Measurements from ENCODE around the gene ZNF827. TPM values are rescaled to one million over a fixed set of nuclear protein-coding genes. Genes with fewer than 3 reads are reported as not detected.

The ZNF827 gene
- total RNA-seq, 4 donors from 2014 or later, result 5.2 to 11.8 (median 7.1) TPM

- no peak for TF ChIP-seq CTCF (IDR thresholded peaks at IDR 0.05)
- no peak for DNase-seq (ENCODE audit: low spot score)
- ATAC-seq (ENCODE audit: low FRiP score), result no peak
These were observed 159.3 kb downstream of the ZNF827 start for GRCh38 chr4:145779319-145779801.

DNA sequence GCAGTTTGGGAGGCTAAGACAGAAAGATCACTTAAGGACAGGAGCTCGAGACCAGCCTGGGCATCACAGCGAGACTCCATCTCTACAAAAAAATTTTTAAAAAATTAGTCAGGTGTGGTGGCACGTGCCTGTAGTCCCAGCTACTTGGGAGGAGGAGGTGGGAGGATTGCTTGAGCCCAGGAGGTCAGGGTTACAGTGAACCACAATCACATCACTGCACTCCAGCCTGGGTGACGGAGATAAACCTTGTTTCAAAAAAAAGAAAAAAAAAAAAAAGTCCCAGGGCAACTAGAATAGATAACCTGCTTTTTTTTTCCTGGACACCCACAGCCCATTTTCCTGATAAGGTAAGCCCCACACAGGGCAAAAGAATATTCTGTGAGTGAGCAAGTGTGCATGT is 162.4 kb downstream of the ZNF827 start:
- ATAC-seq (ENCODE audit: low FRiP score) (no peak), DNase-seq (ENCODE audit: low spot score) (no peak)
- TF ChIP-seq CTCF (IDR thresholded peaks at IDR 0.05), result no peak

DNA sequence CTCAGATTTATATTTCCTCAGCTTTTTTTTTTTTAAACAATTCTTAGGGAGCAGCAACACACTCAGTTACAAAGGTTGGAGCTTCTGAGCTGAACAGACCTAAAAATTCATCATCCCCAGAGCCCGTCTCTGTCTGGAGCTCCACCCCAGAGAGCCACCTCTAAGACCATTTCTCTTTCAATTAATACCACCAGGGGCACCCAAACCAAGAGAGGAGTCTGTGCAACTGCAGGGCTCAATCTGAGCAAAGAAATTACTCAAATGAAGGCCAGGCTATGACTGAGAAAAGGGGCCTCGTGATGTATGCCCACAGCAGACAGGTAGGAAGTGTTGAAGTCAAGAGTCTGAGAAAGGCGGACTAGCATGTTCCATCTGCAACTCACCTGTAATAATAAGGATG is 163.2 kb downstream of the ZNF827 start:
- TF ChIP-seq CTCF (IDR thresholded peaks at IDR 0.05), result no peak
- DNase-seq (ENCODE audit: low spot score) (no peak), ATAC-seq (ENCODE audit: low FRiP score) (no peak)

DNA sequence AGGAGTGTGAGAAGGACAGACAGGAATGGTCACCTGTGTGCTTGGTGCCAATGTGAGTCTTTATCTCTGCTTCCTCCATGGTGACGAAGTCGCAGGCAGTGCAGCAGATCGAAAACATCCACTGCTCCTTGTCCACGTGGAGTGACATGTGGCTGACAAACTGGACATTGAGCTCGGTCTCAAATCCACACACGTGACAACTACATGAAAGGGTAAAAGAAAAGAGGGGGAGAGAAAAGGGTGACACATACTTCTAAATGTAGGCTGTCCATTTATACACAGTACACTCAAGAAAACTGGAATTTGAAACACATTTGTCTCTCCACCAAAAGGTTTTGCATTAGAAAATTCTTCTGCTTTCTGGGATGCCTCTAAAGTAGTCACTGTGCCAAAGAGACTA is 164.2 kb downstream of the ZNF827 start:
- ATAC-seq (ENCODE audit: low FRiP score) (no peak), DNase-seq (ENCODE audit: low spot score) (no peak)
- no peak for TF ChIP-seq CTCF (IDR thresholded peaks at IDR 0.05)

- DNase-seq (ENCODE audit: low spot score) (no peak), ATAC-seq (ENCODE audit: low FRiP score) (no peak)
- TF ChIP-seq CTCF (IDR thresholded peaks at IDR 0.05), result no peak
These were observed 164.9 kb downstream of the ZNF827 start for GRCh38 chr4:145773581-145774234.

GRCh38 chr4:145772347-145772746 is 166.3 kb downstream of the ZNF827 start:
- ATAC-seq (ENCODE audit: low FRiP score), result no peak
- no peak for DNase-seq (ENCODE audit: low spot score)
- no peak for TF ChIP-seq CTCF (IDR thresholded peaks at IDR 0.05)

DNA sequence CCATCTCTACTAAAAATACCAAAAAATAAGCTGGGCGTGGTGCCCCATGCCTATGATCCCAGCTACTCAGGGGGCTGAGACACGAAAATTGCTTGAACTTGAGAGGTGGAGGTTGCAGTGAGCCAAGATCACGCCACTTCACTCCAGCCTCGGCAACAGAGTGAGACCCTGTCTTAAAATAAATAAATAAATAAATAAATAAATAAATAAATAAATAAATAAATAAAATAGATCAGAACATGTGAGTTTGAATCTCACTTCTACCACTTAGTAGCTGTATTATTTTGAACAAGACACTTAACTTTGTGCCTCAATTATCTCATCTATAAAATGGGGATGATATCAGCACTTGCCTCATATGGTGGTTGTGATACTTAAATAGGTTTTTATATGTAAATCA is 168.5 kb downstream of the ZNF827 start:
- DNase-seq (ENCODE audit: low spot score), result no peak
- no peak for ATAC-seq (ENCODE audit: low FRiP score)
- TF ChIP-seq CTCF (IDR thresholded peaks at IDR 0.05), result no peak

Data from omental fat pad (tissue), 4 donors.